Cerebellar cortex (tissue), 1 donor: ENCODE measurements around the gene TREX2.

Experiments used
- DNase-seq: peaks from one replicate; pipeline ENCODE4 v3.0.0-alpha.2; 2015; ENCODE audit warnings: low spot score

TREX2 gene

GRCh38 chrX:153455571-153455970, 9.7 kb upstream of the TREX2 start:
- DNase-seq, result no peak

- no peak for DNase-seq
These were observed 9.2 kb upstream of the TREX2 start for GRCh38 chrX:153454901-153455550.

GRCh38 chrX:153450949-153451277, 5.1 kb upstream of the TREX2 start:
- DNase-seq, result no peak

GRCh38 chrX:153450114-153450948, 4.5 kb upstream of the TREX2 start:
- DNase-seq, result no peak

- no peak for DNase-seq
These were observed 3.7 kb upstream of the TREX2 start for GRCh38 chrX:153449368-153450113.

GRCh38 chrX:153448556-153449367, 2.9 kb upstream of the TREX2 start:
- DNase-seq, result no peak

- no peak for DNase-seq
These were observed 1.7 kb upstream of the TREX2 start for GRCh38 chrX:153447581-153447960.

- no peak for DNase-seq
These were observed 1.2 kb upstream of the TREX2 start for GRCh38 chrX:153446950-153447580.

- DNase-seq, result no peak
These were observed 730 bp upstream of the TREX2 start for GRCh38 chrX:153446636-153446936.

- no peak for DNase-seq
These were observed 575 bp downstream of the TREX2 start for GRCh38 chrX:153445106-153445855.

GRCh38 chrX:153444333-153445011, 1.4 kb downstream of the TREX2 start:
- DNase-seq, result no peak

- peak; percentile 66 for DNase-seq
These were observed 2.2 kb downstream of the TREX2 start for GRCh38 chrX:153443476-153444332.

GRCh38 chrX:153442463-153442862, 3.4 kb downstream of the TREX2 start:
- DNase-seq, result no peak

GRCh38 chrX:153441981-153442380, 3.9 kb downstream of the TREX2 start:
- DNase-seq, result no peak

- no peak for DNase-seq
These were observed 4.6 kb downstream of the TREX2 start for GRCh38 chrX:153441296-153441695.

- no peak for DNase-seq
These were observed 5.2 kb downstream of the TREX2 start for GRCh38 chrX:153440556-153441135.

- DNase-seq, result no peak
These were observed 5.9 kb downstream of the TREX2 start for GRCh38 chrX:153439977-153440376.

GRCh38 chrX:153438532-153438931, 7.3 kb downstream of the TREX2 start:
- DNase-seq, result peak; percentile 43

- DNase-seq, result no peak
These were observed 10.0 kb downstream of the TREX2 start for GRCh38 chrX:153435845-153436244.
